Activated CD8-positive, alpha-beta T cell treated with anti-CD3 and anti-CD28 coated beads for 36 hours (primary cell): ENCODE measurements around the gene PYGB. TPM values are rescaled to one million over a fixed set of nuclear protein-coding genes. Genes with fewer than 3 reads are reported as not detected.
"Not testable (repeated sequence)": the region's sequence is repeated elsewhere in the genome, so short reads cannot be mapped to it uniquely, and the experiment has no call there.

Source experiments
- ATAC-seq: fragments of 200-7000 bp; cut with Tn5 transposase; one replicate; pipeline ENCODE4 v1.10.0; 2021; ENCODE audit warnings: mild to moderate bottlenecking, moderate library complexity
- CTCF ChIA-PET: fragments of 350-600 bp; sonication (Branson Sonifier 250); formaldehyde crosslinking; loops from one replicate; lab custom pipeline; 2021; ENCODE audit warnings: antibody characterized with exemption; lab: Charles Lee
- POLR2A ChIA-PET: fragments of 350-600 bp; sonication (Branson Sonifier 250); formaldehyde crosslinking; loops from one replicate; lab custom pipeline; 2021; ENCODE audit warnings: antibody characterized with exemption; lab: Charles Lee
- DNase-seq: peaks from one replicate; pipeline ENCODE4 v3.0.0-alpha.2; 2020
- H3K27ac Mint-ChIP-seq: one replicate; pipeline ENCODE4 v1.8.0; 2021; ENCODE audit warnings: mild to moderate bottlenecking, mixed read lengths
- H3K27me3 Mint-ChIP-seq: one replicate; pipeline ENCODE4 v1.8.0; 2021; ENCODE audit warnings: mixed read lengths
- H3K36me3 Mint-ChIP-seq: one replicate; pipeline ENCODE4 v1.8.0; 2021; ENCODE audit warnings: low read depth, mixed read lengths
- H3K4me1 Mint-ChIP-seq: one replicate; pipeline ENCODE4 v1.8.0; 2021; ENCODE audit warnings: low read depth, mixed read lengths
- H3K4me3 Mint-ChIP-seq: one replicate; pipeline ENCODE4 v1.8.0; 2021; ENCODE audit warnings: mild to moderate bottlenecking, moderate library complexity, mixed read lengths
- H3K9me3 Mint-ChIP-seq: one replicate; pipeline ENCODE4 v1.8.0; 2021; ENCODE audit warnings: mixed read lengths
- CTCF ChIP-seq: fragments of 200-600 bp; IDR thresholded peaks from one replicate; pipeline ENCODE4 v1.8.0; 2022; ENCODE audit warnings: antibody characterized with exemption, mild to moderate bottlenecking
- intact Hi-C: fragments of 100-400 bp; cut with micrococcal nuclease; formaldehyde crosslinking; loops from one replicate; pipeline ENCODE4 v1.10.0; 2022
- total RNA-seq, 2 experiments: library from RNA; stranded (reverse); gene quantifications; one replicate each; pipeline ENCODE4 v1.2.3, GENCODE V29; 2021

Gene PYGB
- total RNA-seq, 2 experiments from 2014 or later = 26.1 to 26.5 TPM

- intact Hi-C loops = loop anchor here (2.0 kb wide), 1 partner anchor 99 kb away; no protein-coding TSS in a partner anchor
- ChIA-PET POLR2A (interaction anchor here (1.0 kb wide), 1 partner anchor 90 kb away, joined by 3 read pairs; no protein-coding TSS in a partner anchor), CTCF (interaction anchor here (1.5 to 3.2 kb wide), 2 partner anchors 15 to 89 kb away, joined by 7 to 27 read pairs; no protein-coding TSS in a partner anchor)
- H3K9me3 Mint-ChIP-seq = no peaks in the 10 kb centered on the region
- peaks cover 30% of the 10 kb centered on the region for H3K4me1 Mint-ChIP-seq
- DNase-seq = no peak
- peak overlapping the region; percentile 52 for H3K27ac Mint-ChIP-seq
- no peak overlapping the region for H3K4me3 Mint-ChIP-seq
- no peak for TF ChIP-seq CTCF
- no peaks in the 10 kb centered on the region for H3K27me3 Mint-ChIP-seq
- ATAC-seq = peak; percentile 11
- H3K36me3 Mint-ChIP-seq = peaks cover 5% of the 10 kb centered on the region
Measured at GRCh38 chr20:25309395-25310267, 61.7 kb downstream of the PYGB start.

GRCh38 chr20:25310268-25310920, 62.5 kb downstream of the PYGB start:
- Mint-ChIP-seq H3K4me3 (peak overlapping the region; percentile 54), H3K4me1 (peaks cover 31% of the 10 kb centered on the region), H3K36me3 (peaks cover 7% of the 10 kb centered on the region), H3K27me3 (no peaks in the 10 kb centered on the region), H3K27ac (peak overlapping the region; percentile 85), H3K9me3 (no peaks in the 10 kb centered on the region)
- ATAC-seq (peak; percentile 97), DNase-seq (peak; percentile 77)
- ChIA-PET CTCF (interaction anchor here (1.0 to 3.2 kb wide), 5 partner anchors 11 to 98 kb away, joined by 4 to 27 read pairs (median 4); partner anchors contain the start of gene GINS1), POLR2A (no interaction called here)
- intact Hi-C loops = loop anchor here (2.0 kb wide), 1 partner anchor 98 kb away; no protein-coding TSS in a partner anchor
- peak; percentile 54 for TF ChIP-seq CTCF

GRCh38 chr20:25310921-25311728, 63.2 kb downstream of the PYGB start:
- ATAC-seq = no peak
- Mint-ChIP-seq H3K27me3 (no peaks in the 10 kb centered on the region), H3K27ac (peak overlapping the region; percentile 85), H3K36me3 (peaks cover 10% of the 10 kb centered on the region), H3K4me1 (peaks cover 34% of the 10 kb centered on the region), H3K9me3 (no peaks in the 10 kb centered on the region), H3K4me3 (peak overlapping the region; percentile 54)
- DNase-seq = no peak
- CTCF ChIA-PET = interaction anchor here (1.0 to 3.2 kb wide), 5 partner anchors 12 to 97 kb away, joined by 3 to 27 read pairs (median 4); partner anchors contain the start of gene GINS1
- intact Hi-C loops = loop anchor here (2.0 kb wide), 1 partner anchor 98 kb away; no protein-coding TSS in a partner anchor
- no peak for TF ChIP-seq CTCF
- POLR2A ChIA-PET = no interaction called here

GRCh38 chr20:25312716-25313115, 64.8 kb downstream of the PYGB start:
- CTCF ChIA-PET, H3K36me3 Mint-ChIP-seq, intact Hi-C loops, H3K9me3 Mint-ChIP-seq, ATAC-seq, H3K4me3 Mint-ChIP-seq, DNase-seq, H3K27ac Mint-ChIP-seq, H3K27me3 Mint-ChIP-seq, POLR2A ChIA-PET: not testable (repeated sequence)
- peaks cover 40% of the 10 kb centered on the region for H3K4me1 Mint-ChIP-seq

GRCh38 chr20:25313593-25313992, 65.7 kb downstream of the PYGB start:
- no peaks in the 10 kb centered on the region for H3K9me3 Mint-ChIP-seq
- no peak for TF ChIP-seq CTCF
- peaks cover 7% of the 10 kb centered on the region for H3K36me3 Mint-ChIP-seq
- intact Hi-C loops = no loop called here
- no peak for ATAC-seq
- H3K4me3 Mint-ChIP-seq = no peak overlapping the region
- peaks cover 41% of the 10 kb centered on the region for H3K4me1 Mint-ChIP-seq
- ChIA-PET CTCF (no interaction called here), POLR2A (interaction anchor here (0.6 kb wide), 1 partner anchor 18 kb away, joined by 3 read pairs; no protein-coding TSS in a partner anchor)
- H3K27me3 Mint-ChIP-seq = no peaks in the 10 kb centered on the region
- no peak for DNase-seq
- H3K27ac Mint-ChIP-seq = no peak overlapping the region
